PC-9 (cell line): ENCODE results near the gene TMEM44. TPM values are rescaled to one million over a fixed set of nuclear protein-coding genes. Genes with fewer than 3 reads are reported as not detected.

Experiments used
- Bru-seq: library from RNA; stranded (reverse); fragments of 400-500 nt; gene quantifications from one replicate; lab custom pipeline; 2021; lab: Mats Ljungman, UMichigan
- BruChase-seq, 2 experiments: library from RNA; stranded (reverse); fragments of 400-500 nt; gene quantifications; one replicate each; lab custom pipeline; 2021; lab: Mats Ljungman, UMichigan
- BruUV-seq: library from RNA; stranded (reverse); fragments of 400-500 nt; replicated peaks from 2 replicates; lab custom pipeline; 2021; lab: Mats Ljungman, UMichigan
- CTCF ChIA-PET: fragments of 300-600 bp; sonication (Branson Sonifier 250); formaldehyde crosslinking; loops from one replicate; lab custom pipeline; 2022; ENCODE audit warnings: antibody characterized with exemption; lab: Charles Lee
- POLR2A ChIA-PET: fragments of 300-600 bp; sonication (Branson Sonifier 250); formaldehyde crosslinking; loops from one replicate; lab custom pipeline; 2022; ENCODE audit warnings: antibody characterized with exemption; ENCODE audit not compliant: unreplicated experiment; lab: Charles Lee
- DNase-seq, 2 experiments: peaks; one replicate each; pipeline versions ENCODE4 v3.0.0 to v3.0.0-alpha.2; 2015 to 2022; ENCODE audit warnings: mixed read lengths in 1 of 2
- H2AFZ ChIP-seq: fragments of 200-600 bp; sonication (generic); 2 replicates; pipeline ENCODE4 v1.8.1; 2017; ENCODE audit warnings: antibody characterized with exemption
- H3F3A ChIP-seq: fragments of 200-600 bp; sonication (generic); 2 replicates; pipeline ENCODE4 v1.8.1; 2017; ENCODE audit warnings: antibody characterized with exemption, mild to moderate bottlenecking, low read depth; ENCODE audit not compliant: insufficient read depth
- H3K27ac ChIP-seq: fragments of 200-600 bp; sonication (generic); 2 replicates; pipeline ENCODE4 v1.6.1; 2016; ENCODE audit warnings: mixed run types
- H3K27me3 ChIP-seq: fragments of 200-600 bp; sonication (generic); 2 replicates; pipeline ENCODE4 v1.6.1; 2016; ENCODE audit warnings: low read depth, mixed run types; ENCODE audit not compliant: insufficient read depth
- H3K36me3 ChIP-seq: fragments of 200-600 bp; sonication (generic); 2 replicates; pipeline ENCODE4 v1.6.1; 2016; ENCODE audit warnings: low read depth, mixed run types
- H3K4me1 ChIP-seq: fragments of 200-600 bp; sonication (generic); replicated peaks from 2 replicates; pipeline ENCODE4 v1.6.1; 2016; ENCODE audit warnings: mixed run types; ENCODE audit not compliant: insufficient read depth
- H3K4me2 ChIP-seq: fragments of 200-600 bp; sonication (generic); 2 replicates; pipeline ENCODE4 v1.6.1; 2017; ENCODE audit warnings: mixed run types
- H3K4me3 ChIP-seq: fragments of 200-600 bp; sonication (generic); 2 replicates; pipeline ENCODE4 v1.6.1; 2016; ENCODE audit warnings: mixed run types
- H3K79me2 ChIP-seq: fragments of 200-600 bp; sonication (generic); 2 replicates; pipeline ENCODE4 v1.6.1; 2017; ENCODE audit warnings: low read depth, mixed run types
- H3K9me2 ChIP-seq: fragments of 200-600 bp; sonication (generic); 2 replicates; pipeline ENCODE4 v1.8.1; 2017; ENCODE audit warnings: mild to moderate bottlenecking; ENCODE audit not compliant: insufficient read depth
- H3K9me3 ChIP-seq: fragments of 200-600 bp; sonication (generic); 2 replicates; pipeline ENCODE4 v1.8.1; 2016; ENCODE audit warnings: low read depth; ENCODE audit not compliant: insufficient read depth
- H4K20me1 ChIP-seq: fragments of 200-600 bp; sonication (generic); 2 replicates; pipeline ENCODE4 v1.8.1; 2017; ENCODE audit not compliant: insufficient read depth
- EZH2 ChIP-seq: fragments of 200-600 bp; sonication (generic); IDR thresholded peaks from 2 replicates; pipeline ENCODE4 v1.8.0; 2017; ENCODE audit warnings: antibody characterized with exemption, low read depth
- intact Hi-C: fragments of 100-400 bp; cut with micrococcal nuclease; formaldehyde crosslinking; loops from one replicate; pipeline ENCODE4 v1.10.0; 2022; ENCODE audit not compliant: unreplicated experiment
- long read RNA-seq: library from polyadenylated mRNA; stranded (forward); transcript quantifications from one replicate; pipeline ENCODE4 v2.0.0, GENCODE V29; 2022
- total RNA-seq: library from RNA; stranded (reverse); gene quantifications from 2 replicates; pipeline ENCODE4 v1.2.3, GENCODE V29; 2021
- TF ChIP-seq, protein P1 (sequence below): fragments of 200-600 bp; sonication (generic); conservative IDR thresholded peaks from 2 replicates; pipeline ENCODE4 v1.6.1; 2017; ENCODE audit warnings: mixed run types, antibody characterized with exemption, mild to moderate bottlenecking, moderate library complexity

The TMEM44 gene
- total RNA-seq: 37.5 and 52.7 TPM in 2 replicates
- Bru-seq, nascent RNA: percentile 59 among the genes with signal in this experiment
- BruChase-seq, experiment 1, labeled RNA remaining after a 2-hour chase: percentile 70 among the genes with signal in this experiment
- percentile 66 among the genes with signal in this experiment for BruChase-seq, experiment 2, labeled RNA remaining after a 6-hour chase
- long read RNA-seq, transcript TMEM44-202 (10 exons, 2,245 nt): major isoform, 11 of 28 reads
- long read RNA-seq, partial matches to known transcripts: 1 of 28 reads
- long read RNA-seq, other reads (novel, unspliced or antisense): 15 of 28 reads

DNA sequence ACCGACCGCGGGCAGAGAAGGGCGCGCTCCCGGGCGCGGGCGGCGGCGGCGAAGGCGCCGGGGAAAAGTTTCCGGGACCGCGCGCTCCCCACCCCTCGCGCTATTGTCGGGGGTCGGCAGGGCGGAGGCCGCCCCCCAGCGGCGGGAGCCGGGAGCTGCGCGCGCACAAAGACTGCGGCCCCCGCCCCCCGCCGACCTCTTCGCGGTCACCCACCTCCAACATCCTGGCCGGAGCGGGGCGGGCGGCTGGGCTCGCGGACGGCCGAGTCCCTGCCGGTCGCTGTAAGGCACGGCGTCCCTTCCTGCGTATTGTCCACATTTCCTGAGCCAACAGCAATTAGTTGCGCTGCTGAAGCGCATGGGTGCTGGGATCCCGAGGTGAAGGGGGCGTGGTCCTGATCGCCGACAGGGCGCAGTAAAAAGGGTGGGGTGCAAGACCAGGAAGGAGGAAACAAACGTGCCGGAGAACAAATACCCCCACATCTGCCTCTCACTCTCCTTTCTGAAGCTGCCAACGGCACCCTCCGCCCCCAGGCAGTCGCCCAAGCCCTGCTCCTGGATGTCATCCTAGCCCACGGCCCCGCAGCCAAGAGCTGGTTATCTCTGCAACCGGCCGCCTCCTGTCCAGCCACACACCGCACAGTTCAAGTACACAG, at the start of gene TMEM44:
TMEM44 (minus strand) TSS at position 71 of the 656 bp plus-strand sequence. CDS start 204 bp downstream, outside the sequence.
- H2AFZ ChIP-seq: peak within 1 kb of the TSS; percentile 98
- peak within 1 kb of the TSS; percentile 73 for H3K27ac ChIP-seq
- intact Hi-C loops: loop anchor here (2.0 kb wide), 1 partner anchor 161 kb away; no protein-coding TSS in a partner anchor
- H3K9me2 ChIP-seq: no peaks in the 10 kb centered on the region
- TF ChIP-seq, protein P1, sequence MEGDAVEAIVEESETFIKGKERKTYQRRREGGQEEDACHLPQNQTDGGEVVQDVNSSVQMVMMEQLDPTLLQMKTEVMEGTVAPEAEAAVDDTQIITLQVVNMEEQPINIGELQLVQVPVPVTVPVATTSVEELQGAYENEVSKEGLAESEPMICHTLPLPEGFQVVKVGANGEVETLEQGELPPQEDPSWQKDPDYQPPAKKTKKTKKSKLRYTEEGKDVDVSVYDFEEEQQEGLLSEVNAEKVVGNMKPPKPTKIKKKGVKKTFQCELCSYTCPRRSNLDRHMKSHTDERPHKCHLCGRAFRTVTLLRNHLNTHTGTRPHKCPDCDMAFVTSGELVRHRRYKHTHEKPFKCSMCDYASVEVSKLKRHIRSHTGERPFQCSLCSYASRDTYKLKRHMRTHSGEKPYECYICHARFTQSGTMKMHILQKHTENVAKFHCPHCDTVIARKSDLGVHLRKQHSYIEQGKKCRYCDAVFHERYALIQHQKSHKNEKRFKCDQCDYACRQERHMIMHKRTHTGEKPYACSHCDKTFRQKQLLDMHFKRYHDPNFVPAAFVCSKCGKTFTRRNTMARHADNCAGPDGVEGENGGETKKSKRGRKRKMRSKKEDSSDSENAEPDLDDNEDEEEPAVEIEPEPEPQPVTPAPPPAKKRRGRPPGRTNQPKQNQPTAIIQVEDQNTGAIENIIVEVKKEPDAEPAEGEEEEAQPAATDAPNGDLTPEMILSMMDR: peak; percentile 43; the same call in 1 of the 2 replicates
- no peak for TF ChIP-seq EZH2
- POLR2A ChIA-PET: interaction anchor here (0.5 to 0.7 kb wide), 10 partner anchors 12 to 891 kb away, joined by 3 to 7 read pairs (median 4); no protein-coding TSS in a partner anchor
- H3F3A ChIP-seq: peaks cover 10% of the 10 kb centered on the region; the same call in 1 of the 2 replicates
- no peaks in the 10 kb centered on the region for H3K27me3 ChIP-seq
- peak; percentile 79 to 96 for DNase-seq
- H3K4me1 ChIP-seq: no peaks in the 10 kb centered on the region
- no TSS peak for BruUV-seq
- no peaks in the 10 kb centered on the region for H4K20me1 ChIP-seq
- H3K4me2 ChIP-seq: peak within 1 kb of the TSS; percentile 87
- CTCF ChIA-PET: interaction anchor here (0.5 to 1.2 kb wide), 5 partner anchors 13 to 638 kb away, joined by 3 to 19 read pairs (median 4); partner anchors contain the start of gene XXYLT1
- no peaks in the 10 kb centered on the region for H3K36me3 ChIP-seq
- no peaks in the 10 kb centered on the region for H3K9me3 ChIP-seq
- H3K79me2 ChIP-seq: no peaks in the 10 kb centered on the region
- peak within 1 kb of the TSS; percentile 74 for H3K4me3 ChIP-seq

GRCh38 chr3:194682694-194683310, 49.6 kb upstream of the TMEM44 start:
- peak overlapping the region; percentile 49; the same call in 1 of the 2 replicates for H3K4me2 ChIP-seq
- no peak for TF ChIP-seq EZH2
- TF ChIP-seq, protein P1: peak; percentile 81
- POLR2A ChIA-PET: interaction anchor here (0.5 to 1.1 kb wide), 10 partner anchors 11 to 579 kb away, joined by 3 to 8 read pairs (median 4); no protein-coding TSS in a partner anchor

More at GRCh38 chr3:194682694-194683310, 49.6 kb upstream of the TMEM44 start:
- Histone ChIP-seq H2AFZ (no peak overlapping the region), H3K9me3 (no peaks in the 10 kb centered on the region), H3K27ac (0 out of 2 replicates have a peak overlapping the region, but pooled peaks have one; percentile 13), H3K36me3 (no peaks in the 10 kb centered on the region), H3K27me3 (no peaks in the 10 kb centered on the region), H3K4me3 (no peak overlapping the region), H3F3A (peaks cover 11% of the 10 kb centered on the region; the same call in 1 of the 2 replicates), H3K4me1 (peaks cover 19% of the 10 kb centered on the region), H3K9me2 (no peaks in the 10 kb centered on the region), H4K20me1 (no peaks in the 10 kb centered on the region), H3K79me2 (peaks cover 4% of the 10 kb centered on the region; the same call in 1 of the 2 replicates)
- intact Hi-C loops: loop anchor here (1.0 to 2.0 kb wide), 10 partner anchors 188 to 839 kb away; partner anchors contain the start of gene XXYLT1
- CTCF ChIA-PET: interaction anchor here (0.5 to 1.8 kb wide), 27 partner anchors 11 to 588 kb away, joined by 3 to 14 read pairs (median 5); partner anchors contain the start of genes LSG1 and XXYLT1
- DNase-seq: peak; percentile 82 to 94
- BruUV-seq: no TSS peak
